Calu3 (cell line): ENCODE data around the gene KMO. TPM values are rescaled to one million over a fixed set of nuclear protein-coding genes. Genes with fewer than 3 reads are reported as not detected.

Source experiments
- BruUV-seq: library from RNA; stranded (reverse); fragments of 400-500 nt; replicated peaks from 2 replicates; lab custom pipeline; 2021; lab: Mats Ljungman, UMichigan
- CTCF ChIA-PET: fragments of 300-600 bp; sonication (Branson Sonifier 250); formaldehyde crosslinking; loops from one replicate; lab custom pipeline; 2022; ENCODE audit warnings: antibody characterized with exemption; lab: Charles Lee
- DNase-seq: peaks from one replicate; pipeline ENCODE4 v3.0.0; 2022
- H3K27ac Mint-ChIP-seq: one replicate; pipeline ENCODE4 v1.8.0; 2022; ENCODE audit warnings: mixed read lengths; ENCODE audit not compliant: unreplicated experiment
- H3K27me3 Mint-ChIP-seq: one replicate; pipeline ENCODE4 v1.8.0; 2022; ENCODE audit warnings: mixed read lengths; ENCODE audit not compliant: unreplicated experiment
- H3K36me3 Mint-ChIP-seq: one replicate; pipeline ENCODE4 v1.8.0; 2022; ENCODE audit warnings: mild to moderate bottlenecking, moderate library complexity, mixed read lengths; ENCODE audit not compliant: insufficient read depth, unreplicated experiment
- H3K4me1 Mint-ChIP-seq: one replicate; pipeline ENCODE4 v1.8.0; 2022; ENCODE audit warnings: mild to moderate bottlenecking, low read depth, mixed read lengths; ENCODE audit not compliant: unreplicated experiment
- H3K4me3 Mint-ChIP-seq: one replicate; pipeline ENCODE4 v1.8.0; 2022; ENCODE audit warnings: mild to moderate bottlenecking, low read depth, moderate library complexity, mixed read lengths; ENCODE audit not compliant: unreplicated experiment
- H3K9me3 Mint-ChIP-seq: one replicate; pipeline ENCODE4 v1.8.0; 2022; ENCODE audit warnings: low read depth, mixed read lengths; ENCODE audit not compliant: unreplicated experiment
- intact Hi-C: fragments of 100-400 bp; cut with micrococcal nuclease; formaldehyde crosslinking; loops from one replicate; pipeline ENCODE4 v1.10.0; 2022; ENCODE audit not compliant: unreplicated experiment
- total RNA-seq: library from RNA; stranded (reverse); gene quantifications from 2 replicates; pipeline ENCODE4 v1.2.3, GENCODE V29; 2022
- TF ChIP-seq, protein P1 (sequence below): fragments of 200-600 bp; IDR thresholded peaks from one replicate; pipeline ENCODE4 v1.8.0; 2022; ENCODE audit warnings: antibody characterized with exemption; ENCODE audit not compliant: unreplicated experiment

KMO gene
- total RNA-seq, 1 experiment from 2014 or later, result 0.85 TPM

DNA sequence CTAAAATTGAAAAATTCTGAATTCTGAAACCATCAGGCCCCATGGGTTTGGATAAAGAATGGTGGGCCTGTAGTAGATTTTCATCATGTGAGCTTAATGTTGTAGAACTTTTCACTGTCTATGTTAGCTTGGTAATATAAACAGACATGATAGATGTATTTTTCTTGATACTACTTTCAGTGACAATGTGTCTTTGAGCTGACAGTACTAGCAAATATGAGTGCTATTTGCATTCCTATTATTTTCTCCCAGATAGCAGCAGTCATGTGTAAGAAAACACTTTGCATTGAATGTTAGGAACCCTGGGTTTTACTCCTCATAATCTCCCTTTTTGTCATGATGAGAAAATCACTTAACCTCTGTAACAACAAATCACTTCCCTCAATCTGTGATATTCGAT, 18.1 kb downstream of the KMO start:
- H3K9me3 Mint-ChIP-seq, result no peaks in the 10 kb centered on the region
- no peaks in the 10 kb centered on the region for H3K36me3 Mint-ChIP-seq
- CTCF ChIA-PET, result no interaction called here
- intact Hi-C loops, result no loop called here
- BruUV-seq, result no TSS peak
- no peak for DNase-seq
- no peak overlapping the region for H3K4me3 Mint-ChIP-seq
- H3K4me1 Mint-ChIP-seq, result no peaks in the 10 kb centered on the region
- TF ChIP-seq, protein P1, sequence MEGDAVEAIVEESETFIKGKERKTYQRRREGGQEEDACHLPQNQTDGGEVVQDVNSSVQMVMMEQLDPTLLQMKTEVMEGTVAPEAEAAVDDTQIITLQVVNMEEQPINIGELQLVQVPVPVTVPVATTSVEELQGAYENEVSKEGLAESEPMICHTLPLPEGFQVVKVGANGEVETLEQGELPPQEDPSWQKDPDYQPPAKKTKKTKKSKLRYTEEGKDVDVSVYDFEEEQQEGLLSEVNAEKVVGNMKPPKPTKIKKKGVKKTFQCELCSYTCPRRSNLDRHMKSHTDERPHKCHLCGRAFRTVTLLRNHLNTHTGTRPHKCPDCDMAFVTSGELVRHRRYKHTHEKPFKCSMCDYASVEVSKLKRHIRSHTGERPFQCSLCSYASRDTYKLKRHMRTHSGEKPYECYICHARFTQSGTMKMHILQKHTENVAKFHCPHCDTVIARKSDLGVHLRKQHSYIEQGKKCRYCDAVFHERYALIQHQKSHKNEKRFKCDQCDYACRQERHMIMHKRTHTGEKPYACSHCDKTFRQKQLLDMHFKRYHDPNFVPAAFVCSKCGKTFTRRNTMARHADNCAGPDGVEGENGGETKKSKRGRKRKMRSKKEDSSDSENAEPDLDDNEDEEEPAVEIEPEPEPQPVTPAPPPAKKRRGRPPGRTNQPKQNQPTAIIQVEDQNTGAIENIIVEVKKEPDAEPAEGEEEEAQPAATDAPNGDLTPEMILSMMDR, result no peak
- H3K27me3 Mint-ChIP-seq, result no peaks in the 10 kb centered on the region
- no peak overlapping the region for H3K27ac Mint-ChIP-seq

DNA sequence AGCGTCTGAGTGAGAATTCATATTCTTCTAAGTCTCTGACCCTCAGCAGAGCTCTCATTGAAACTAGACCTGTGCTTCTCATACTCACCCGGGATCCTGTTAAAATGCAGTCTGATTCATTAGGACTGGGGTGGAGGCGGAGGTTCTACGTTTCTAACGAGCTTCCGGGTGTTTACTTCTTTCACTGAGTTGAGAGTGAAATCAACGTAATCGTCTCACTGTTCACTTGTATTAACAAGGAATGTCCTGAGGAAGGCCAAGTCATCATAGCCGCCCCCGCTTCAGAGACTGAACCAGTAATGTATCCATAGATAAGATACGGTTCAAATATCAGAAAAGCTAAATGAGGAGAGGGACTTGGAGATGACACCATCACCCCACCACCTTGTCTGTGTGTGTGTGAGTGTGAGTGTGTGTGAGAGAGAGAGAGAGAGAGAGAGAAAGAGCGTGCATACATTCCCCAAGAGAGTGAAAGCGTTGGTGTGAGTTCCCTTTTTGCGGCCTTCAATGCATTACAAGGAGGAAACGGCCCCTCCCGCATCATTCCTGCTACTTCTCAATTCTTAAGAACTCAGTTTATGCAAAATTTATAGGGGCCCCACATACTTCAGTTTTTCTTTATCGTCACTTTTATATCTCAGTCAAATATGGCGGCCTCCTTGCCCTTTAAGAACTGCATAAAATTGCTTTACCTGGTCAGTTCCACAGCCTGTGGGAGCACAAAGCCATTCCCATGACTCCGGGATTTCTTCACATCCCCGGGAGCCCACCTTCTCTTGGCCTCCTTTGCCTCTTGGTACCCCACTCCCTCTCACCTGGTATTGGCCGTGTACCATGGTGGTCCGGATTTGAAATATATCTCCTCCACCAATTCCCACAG, 19.8 kb downstream of the KMO start:
- no peaks in the 10 kb centered on the region for H3K4me1 Mint-ChIP-seq
- H3K36me3 Mint-ChIP-seq, result no peaks in the 10 kb centered on the region
- TF ChIP-seq, protein P1, result no peak
- BruUV-seq, result no TSS peak
- H3K27me3 Mint-ChIP-seq, result no peaks in the 10 kb centered on the region
- CTCF ChIA-PET, result no interaction called here
- H3K9me3 Mint-ChIP-seq, result no peaks in the 10 kb centered on the region
- intact Hi-C loops, result no loop called here
- no peak overlapping the region for H3K27ac Mint-ChIP-seq
- DNase-seq, result no peak
- H3K4me3 Mint-ChIP-seq, result no peak overlapping the region

DNA sequence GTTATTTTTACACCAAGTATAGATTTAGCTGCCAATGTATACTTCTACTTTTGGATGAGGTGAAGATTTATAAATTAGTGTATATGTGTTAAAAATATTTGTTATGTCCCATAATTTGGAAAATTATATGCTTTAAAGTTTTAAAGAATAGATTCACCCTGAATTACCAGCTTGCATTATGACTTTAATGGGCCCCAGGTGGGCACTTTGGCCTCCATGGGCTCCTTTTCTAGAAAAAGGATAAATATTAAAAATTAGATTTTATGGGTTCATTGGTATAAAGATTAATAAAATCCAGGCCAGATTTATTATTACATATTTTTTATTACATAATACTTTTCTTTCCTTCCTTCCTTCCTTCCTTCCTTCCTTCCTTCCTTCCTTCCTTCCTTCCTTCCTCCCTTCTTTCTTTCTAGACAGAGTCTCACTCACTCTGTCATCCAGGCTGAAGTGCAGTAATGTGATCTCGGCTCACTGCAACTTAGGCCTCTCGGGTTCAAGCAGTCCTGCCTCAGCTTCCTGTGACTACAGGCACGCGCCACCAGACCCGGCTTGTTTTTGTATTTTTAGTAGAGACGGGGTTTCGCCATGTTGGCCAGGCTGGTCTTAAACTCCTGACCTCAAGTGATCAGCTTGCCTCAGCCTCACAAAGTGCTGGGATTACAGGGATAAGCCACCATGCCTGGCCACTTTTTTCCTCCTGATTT, 21.9 kb downstream of the KMO start:
- no peak overlapping the region for H3K4me3 Mint-ChIP-seq
- H3K9me3 Mint-ChIP-seq, result no peaks in the 10 kb centered on the region
- no peak for DNase-seq
- H3K27me3 Mint-ChIP-seq, result no peaks in the 10 kb centered on the region
- BruUV-seq, result no TSS peak
- CTCF ChIA-PET, result no interaction called here
- H3K4me1 Mint-ChIP-seq, result peaks cover 8% of the 10 kb centered on the region
- H3K27ac Mint-ChIP-seq, result no peak overlapping the region
- intact Hi-C loops, result no loop called here
- TF ChIP-seq, protein P1, result no peak
- H3K36me3 Mint-ChIP-seq, result no peaks in the 10 kb centered on the region

DNA sequence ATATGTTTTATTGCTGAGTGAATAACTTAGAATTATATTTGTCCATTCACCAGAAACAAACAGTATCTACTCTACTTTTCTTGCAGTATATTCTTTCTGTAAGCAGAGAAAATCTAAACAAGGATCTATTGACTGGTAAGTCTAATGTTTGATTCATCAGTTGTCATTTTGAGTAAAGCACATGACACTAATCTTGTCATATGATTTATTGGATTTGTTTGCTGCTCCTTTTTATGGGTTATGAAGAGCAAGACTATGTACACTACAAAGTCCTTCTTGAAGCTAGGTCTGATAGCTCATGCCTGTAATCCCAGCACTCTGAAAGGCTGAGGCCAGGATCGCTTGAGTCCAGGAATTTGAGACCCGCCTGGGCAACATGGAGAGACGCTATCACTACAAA, 23.3 kb downstream of the KMO start:
- no peak for DNase-seq
- Mint-ChIP-seq H3K9me3 (no peaks in the 10 kb centered on the region), H3K4me3 (no peak overlapping the region), H3K27ac (no peak overlapping the region), H3K36me3 (no peaks in the 10 kb centered on the region), H3K4me1 (peaks cover 8% of the 10 kb centered on the region), H3K27me3 (no peaks in the 10 kb centered on the region)
- no TSS peak for BruUV-seq
- CTCF ChIA-PET, result interaction anchor here (1.2 kb wide), 1 partner anchor 36 kb away, joined by 5 read pairs; no protein-coding TSS in a partner anchor
- TF ChIP-seq, protein P1, result no peak
- intact Hi-C loops, result no loop called here
